ENCODE results near the gene TMEM19.
"Not testable (repeated sequence)": the region's sequence is repeated elsewhere in the genome, so short reads cannot be mapped to it uniquely, and the experiment has no call there.

The TMEM19 gene

GRCh38 chr12:71684081-71684480 lies 1.8 kb upstream of the TMEM19 start:
- Histone ChIP-seq H4K91ac (ENCODE audit: low read length) (no peak overlapping the region), H3K4ac (ENCODE audit: low read depth in 1 of 2, low read length in 2 of 2) (no peak overlapping the region), H3K27me3 (ENCODE audit: control insufficient read depth in 1 of 2, insufficient read depth in 1 of 2, low read length in 2 of 2) (no peaks in the 10 kb centered on the region), H2BK5ac (ENCODE audit: low read depth, low read length, poor library complexity, severe bottlenecking) (no peak overlapping the region), H3K4me2 (ENCODE audit: low read length, poor library complexity, severe bottlenecking) (no peak overlapping the region), H3K9ac (ENCODE audit: low read length) (peak overlapping the region; percentile 91), H3K14ac (ENCODE audit: low read length in 2 of 2) (no peak overlapping the region), H3K79me1 (replicated peaks; ENCODE audit: low read length, poor library complexity, severe bottlenecking) (peaks cover 6% of the 10 kb centered on the region), H2BK12ac (ENCODE audit: low read length in 2 of 2) (peak overlapping the region in 1 of 2 experiments; percentile 77), H2AFZ (ENCODE audit: low read depth, low read length) (no peak overlapping the region), H3K27ac (ENCODE audit: low read length, poor library complexity, severe bottlenecking) (no peak overlapping the region), H3K18ac (ENCODE audit: low read depth in 1 of 2, low read length in 2 of 2) (no peak overlapping the region), H4K8ac (ENCODE audit: low read length) (no peak overlapping the region), H3K23ac (ENCODE audit: low read length in 2 of 2) (no peak overlapping the region), H3K4me3 (ENCODE audit: insufficient read depth in 1 of 2, low read depth in 1 of 2, low read length in 2 of 2) (peak overlapping the region in 1 of 2 experiments; percentile 14), H3K36me3 (ENCODE audit: control insufficient read depth in 1 of 2, insufficient read depth in 2 of 2, low read depth in 1 of 2, low read length in 2 of 2) (no peaks in the 10 kb centered on the region), H2AK5ac (ENCODE audit: low read length, severe bottlenecking) (no peak overlapping the region), H3K4me1 (ENCODE audit: control insufficient read depth, insufficient read depth, low read depth, low read length) (peaks cover 8% of the 10 kb centered on the region), H3K9me3 (ENCODE audit: control insufficient read depth, low read length) (no peaks in the 10 kb centered on the region), H2BK15ac (ENCODE audit: low read depth, poor library complexity, severe bottlenecking) (no peak overlapping the region), H2BK120ac (ENCODE audit: low read depth, low read length) (no peak overlapping the region)
- 100% methylated on average over 4 of the region's 5 CpGs for WGBS
- no peak for DNase-seq

GRCh38 chr12:71685312-71685906 lies 473 bp upstream of the TMEM19 start:
- Histone ChIP-seq H2BK12ac (ENCODE audit: low read length in 2 of 2) (no peak overlapping the region), H2BK120ac (ENCODE audit: low read depth, low read length) (no peak overlapping the region), H2AK5ac (ENCODE audit: low read length, severe bottlenecking) (no peak overlapping the region), H3K27me3 (ENCODE audit: control insufficient read depth in 1 of 2, insufficient read depth in 1 of 2, low read length in 2 of 2) (no peaks in the 10 kb centered on the region), H3K23ac (ENCODE audit: low read length in 2 of 2) (no peak overlapping the region), H3K18ac (ENCODE audit: low read depth in 1 of 2, low read length in 2 of 2) (peak overlapping the region in 1 of 2 experiments; percentile 100), H3K79me1 (replicated peaks; ENCODE audit: low read length, poor library complexity, severe bottlenecking) (peaks cover 6% of the 10 kb centered on the region), H4K91ac (ENCODE audit: low read length) (no peak overlapping the region), H2AFZ (ENCODE audit: low read depth, low read length) (no peak overlapping the region), H3K9ac (ENCODE audit: low read length) (peak overlapping the region; percentile 91), H3K4me3 (ENCODE audit: insufficient read depth in 1 of 2, low read depth in 1 of 2, low read length in 2 of 2) (peak overlapping the region in 1 of 2 experiments; percentile 85), H3K4ac (ENCODE audit: low read depth in 1 of 2, low read length in 2 of 2) (no peak overlapping the region), H3K4me2 (ENCODE audit: low read length, poor library complexity, severe bottlenecking) (peak overlapping the region; percentile 89), H3K27ac (ENCODE audit: low read length, poor library complexity, severe bottlenecking) (peak overlapping the region; percentile 47), H3K36me3 (ENCODE audit: control insufficient read depth in 1 of 2, insufficient read depth in 2 of 2, low read depth in 1 of 2, low read length in 2 of 2) (peaks cover 0 to 2% of the 10 kb centered on the region in 2 experiments), H3K4me1 (ENCODE audit: control insufficient read depth, insufficient read depth, low read depth, low read length) (peaks cover 8% of the 10 kb centered on the region), H2BK5ac (ENCODE audit: low read depth, low read length, poor library complexity, severe bottlenecking) (no peak overlapping the region), H4K8ac (ENCODE audit: low read length) (peak overlapping the region; percentile 75), H3K14ac (ENCODE audit: low read length in 2 of 2) (no peak overlapping the region), H2BK15ac (ENCODE audit: low read depth, poor library complexity, severe bottlenecking) (no peak overlapping the region), H3K9me3 (ENCODE audit: control insufficient read depth, low read length) (no peaks in the 10 kb centered on the region)
- no peak for DNase-seq
- 75% methylated on average over 14 of the region's 19 CpGs for WGBS

- no peak overlapping the region for H3K23ac ChIP-seq (ENCODE audit: low read length in 2 of 2)
- no peak overlapping the region for H2BK15ac ChIP-seq (ENCODE audit: low read depth, poor library complexity, severe bottlenecking)
- peak overlapping the region; percentile 91 for H3K9ac ChIP-seq (ENCODE audit: low read length)
- H3K18ac ChIP-seq (ENCODE audit: low read depth in 1 of 2, low read length in 2 of 2): no peak overlapping the region
- no peak overlapping the region for H3K4ac ChIP-seq (ENCODE audit: low read depth in 1 of 2, low read length in 2 of 2)
- no peak for DNase-seq
- H2BK12ac ChIP-seq (ENCODE audit: low read length in 2 of 2): no peak overlapping the region
- no peak overlapping the region for H2AK5ac ChIP-seq (ENCODE audit: low read length, severe bottlenecking)
- peaks cover 6% of the 10 kb centered on the region for H3K79me1 ChIP-seq (replicated peaks; ENCODE audit: low read length, poor library complexity, severe bottlenecking)
- H3K4me1 ChIP-seq (ENCODE audit: control insufficient read depth, insufficient read depth, low read depth, low read length): peaks cover 8% of the 10 kb centered on the region
- no peak overlapping the region for H4K91ac ChIP-seq (ENCODE audit: low read length)
- peak overlapping the region; percentile 67 for H3K27ac ChIP-seq (ENCODE audit: low read length, poor library complexity, severe bottlenecking)
- peaks cover 0 to 2% of the 10 kb centered on the region in 2 experiments for H3K36me3 ChIP-seq (ENCODE audit: control insufficient read depth in 1 of 2, insufficient read depth in 2 of 2, low read depth in 1 of 2, low read length in 2 of 2)
- 0% methylated on average over 1 of the region's 3 CpGs for WGBS
- no peak overlapping the region for H2BK120ac ChIP-seq (ENCODE audit: low read depth, low read length)
- no peaks in the 10 kb centered on the region for H3K27me3 ChIP-seq (ENCODE audit: control insufficient read depth in 1 of 2, insufficient read depth in 1 of 2, low read length in 2 of 2)
- peak overlapping the region; percentile 63 for H3K4me2 ChIP-seq (ENCODE audit: low read length, poor library complexity, severe bottlenecking)
- no peak overlapping the region for H3K14ac ChIP-seq (ENCODE audit: low read length in 2 of 2)
- no peak overlapping the region for H2AFZ ChIP-seq (ENCODE audit: low read depth, low read length)
- H2BK5ac ChIP-seq (ENCODE audit: low read depth, low read length, poor library complexity, severe bottlenecking): no peak overlapping the region
- H3K9me3 ChIP-seq (ENCODE audit: control insufficient read depth, low read length): no peaks in the 10 kb centered on the region
- H3K4me3 ChIP-seq (ENCODE audit: insufficient read depth in 1 of 2, low read depth in 1 of 2, low read length in 2 of 2): peak overlapping the region; percentile 85 to 94
- no peak overlapping the region for H4K8ac ChIP-seq (ENCODE audit: low read length)
These were observed 760 bp downstream of the TMEM19 start for GRCh38 chr12:71686658-71687025.

GRCh38 chr12:71687172-71687571 lies 1.3 kb downstream of the TMEM19 start:
- not testable (repeated sequence) for H3K4ac ChIP-seq (ENCODE audit: low read depth in 1 of 2, low read length in 2 of 2); H2BK12ac ChIP-seq (ENCODE audit: low read length in 2 of 2); H3K36me3 ChIP-seq (ENCODE audit: control insufficient read depth in 1 of 2, insufficient read depth in 2 of 2, low read depth in 1 of 2, low read length in 2 of 2); H3K4me1 ChIP-seq (ENCODE audit: control insufficient read depth, insufficient read depth, low read depth, low read length); H2BK15ac ChIP-seq (ENCODE audit: low read depth, poor library complexity, severe bottlenecking); H2AK5ac ChIP-seq (ENCODE audit: low read length, severe bottlenecking); H3K79me1 ChIP-seq (replicated peaks; ENCODE audit: low read length, poor library complexity, severe bottlenecking); H2AFZ ChIP-seq (ENCODE audit: low read depth, low read length); H3K27me3 ChIP-seq (ENCODE audit: control insufficient read depth in 1 of 2, insufficient read depth in 1 of 2, low read length in 2 of 2); H3K23ac ChIP-seq (ENCODE audit: low read length in 2 of 2); H2BK5ac ChIP-seq (ENCODE audit: low read depth, low read length, poor library complexity, severe bottlenecking); H3K9me3 ChIP-seq (ENCODE audit: control insufficient read depth, low read length); H3K18ac ChIP-seq (ENCODE audit: low read depth in 1 of 2, low read length in 2 of 2); H4K8ac ChIP-seq (ENCODE audit: low read length); H2BK120ac ChIP-seq (ENCODE audit: low read depth, low read length); H4K91ac ChIP-seq (ENCODE audit: low read length); DNase-seq; H3K27ac ChIP-seq (ENCODE audit: low read length, poor library complexity, severe bottlenecking); H3K14ac ChIP-seq (ENCODE audit: low read length in 2 of 2)
- peak overlapping the region; percentile 63 for H3K4me2 ChIP-seq (ENCODE audit: low read length, poor library complexity, severe bottlenecking)
- peak overlapping the region in 1 of 2 experiments; percentile 85 for H3K4me3 ChIP-seq (ENCODE audit: insufficient read depth in 1 of 2, low read depth in 1 of 2, low read length in 2 of 2)
- H3K9ac ChIP-seq (ENCODE audit: low read length): peak overlapping the region; percentile 91
- WGBS: 91% methylated on average over 8 of the region's 11 CpGs

Measured in mesenchymal stem cell (in vitro differentiated cells and primary cell).